GM12864 (cell line): ENCODE measurements around the gene IL3RA.
"Not testable (repeated sequence)": the region's sequence is repeated elsewhere in the genome, so short reads cannot be mapped to it uniquely, and the experiment has no call there.

ENCODE experiments used
- DNase-seq: peaks from one replicate; pipeline ENCODE4 v3.0.0-alpha.2; 2011; ENCODE audit warnings: low read depth
- H3K4me3 ChIP-seq: 2 replicates; pipeline ENCODE4 v1.5.1; 2011; ENCODE audit warnings: mild to moderate bottlenecking, low read depth, low read length, control low read depth
- TF ChIP-seq, protein P1 (sequence below): IDR thresholded peaks from 2 replicates; pipeline ENCODE4 v1.5.1; 2011; ENCODE audit warnings: low read depth, mild to moderate bottlenecking, moderate library complexity, low read length, control low read depth, inconsistent platforms; ENCODE audit errors: missing control alignments

IL3RA gene

DNA sequence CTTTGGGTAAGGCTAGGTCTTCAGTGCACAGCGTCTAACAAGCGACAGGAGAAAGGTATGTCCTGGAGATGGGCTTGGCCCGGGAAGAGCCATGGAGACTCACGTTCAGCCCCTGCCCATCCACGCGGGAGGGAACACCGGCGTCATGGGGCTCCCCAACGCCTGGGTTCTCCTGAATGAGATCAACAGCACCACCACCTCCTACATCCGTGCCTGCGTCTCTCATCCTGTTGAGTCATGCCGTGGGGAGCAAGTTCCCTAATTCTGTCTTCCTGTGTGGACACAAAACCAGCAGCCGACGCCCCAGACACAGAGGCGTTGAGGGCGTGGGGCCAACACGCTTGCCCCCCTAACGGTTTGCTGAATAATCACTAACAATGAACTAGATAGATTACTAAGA is 20.1 kb upstream of the IL3RA start:
- H3K4me3 ChIP-seq: no peak overlapping the region
- no peak for DNase-seq
- TF ChIP-seq, protein P1, sequence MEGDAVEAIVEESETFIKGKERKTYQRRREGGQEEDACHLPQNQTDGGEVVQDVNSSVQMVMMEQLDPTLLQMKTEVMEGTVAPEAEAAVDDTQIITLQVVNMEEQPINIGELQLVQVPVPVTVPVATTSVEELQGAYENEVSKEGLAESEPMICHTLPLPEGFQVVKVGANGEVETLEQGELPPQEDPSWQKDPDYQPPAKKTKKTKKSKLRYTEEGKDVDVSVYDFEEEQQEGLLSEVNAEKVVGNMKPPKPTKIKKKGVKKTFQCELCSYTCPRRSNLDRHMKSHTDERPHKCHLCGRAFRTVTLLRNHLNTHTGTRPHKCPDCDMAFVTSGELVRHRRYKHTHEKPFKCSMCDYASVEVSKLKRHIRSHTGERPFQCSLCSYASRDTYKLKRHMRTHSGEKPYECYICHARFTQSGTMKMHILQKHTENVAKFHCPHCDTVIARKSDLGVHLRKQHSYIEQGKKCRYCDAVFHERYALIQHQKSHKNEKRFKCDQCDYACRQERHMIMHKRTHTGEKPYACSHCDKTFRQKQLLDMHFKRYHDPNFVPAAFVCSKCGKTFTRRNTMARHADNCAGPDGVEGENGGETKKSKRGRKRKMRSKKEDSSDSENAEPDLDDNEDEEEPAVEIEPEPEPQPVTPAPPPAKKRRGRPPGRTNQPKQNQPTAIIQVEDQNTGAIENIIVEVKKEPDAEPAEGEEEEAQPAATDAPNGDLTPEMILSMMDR: no peak

DNA sequence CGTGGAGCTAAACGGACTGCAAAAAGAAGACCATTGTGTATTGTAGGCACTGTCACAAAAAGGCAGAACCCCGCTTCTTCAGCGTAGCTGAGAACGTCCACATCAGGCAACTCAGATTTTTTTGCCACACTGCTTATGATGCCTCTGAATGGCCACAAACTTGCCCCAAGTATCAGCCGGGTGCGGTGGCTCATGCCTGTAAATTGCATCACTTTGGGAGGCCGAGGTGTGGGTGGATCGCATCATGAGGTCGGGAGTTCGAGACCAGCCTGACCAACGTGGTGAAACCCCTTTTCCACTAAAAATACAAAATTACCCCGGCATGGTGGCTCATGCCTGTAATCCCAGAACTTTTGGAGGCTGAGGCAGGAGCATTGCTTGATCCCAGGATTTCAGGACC is 14.9 kb upstream of the IL3RA start:
- TF ChIP-seq, protein P1: no peak
- no peak for DNase-seq

DNA sequence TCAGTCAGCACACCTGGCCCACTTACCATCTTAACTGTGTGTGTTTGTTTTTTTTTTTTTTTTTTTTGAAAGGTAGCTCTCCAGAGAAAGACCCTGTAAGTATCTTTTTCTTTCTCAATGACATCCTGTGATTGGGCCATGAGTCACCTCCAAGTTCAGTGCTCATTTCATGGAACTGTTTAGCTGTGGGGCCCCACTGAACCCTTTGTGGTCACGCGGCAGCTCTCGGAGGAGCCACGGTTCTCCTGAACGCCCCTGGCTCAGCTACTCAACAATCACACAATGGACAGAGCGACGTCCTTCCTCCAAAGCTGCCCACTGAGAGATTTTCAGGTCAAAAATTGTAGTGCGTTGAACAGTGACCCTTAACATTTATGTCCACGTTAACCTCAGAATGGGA is 14.2 kb upstream of the IL3RA start:
- DNase-seq: no peak
- H3K4me3 ChIP-seq: no peak overlapping the region
- TF ChIP-seq, protein P1: no peak

More for the DNA sequence above, 14.9 kb upstream of the IL3RA start:
- no peak overlapping the region for H3K4me3 ChIP-seq

DNA sequence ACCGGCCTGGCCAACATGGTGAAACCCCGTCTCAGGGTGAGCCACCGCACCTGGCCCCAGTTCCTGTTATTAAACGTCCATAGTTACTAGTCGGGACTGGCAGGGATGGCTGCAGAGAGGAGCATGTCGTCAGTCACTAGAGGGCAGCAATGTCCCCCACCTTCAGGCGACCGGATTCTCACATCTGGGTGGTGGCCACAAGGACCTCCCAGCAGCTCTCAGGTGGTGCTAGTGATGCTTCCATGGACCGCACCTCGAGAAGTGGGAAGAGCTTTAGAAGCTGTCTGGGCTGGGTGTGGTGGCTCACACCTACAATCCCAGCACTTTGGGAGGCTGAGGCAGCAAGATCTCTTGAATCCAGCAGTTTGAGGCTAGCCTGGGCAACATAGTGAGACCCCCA is 13.3 kb upstream of the IL3RA start:
- no peak overlapping the region for H3K4me3 ChIP-seq
- peak; percentile 65 for DNase-seq
- TF ChIP-seq, protein P1: peak; percentile 74

DNA sequence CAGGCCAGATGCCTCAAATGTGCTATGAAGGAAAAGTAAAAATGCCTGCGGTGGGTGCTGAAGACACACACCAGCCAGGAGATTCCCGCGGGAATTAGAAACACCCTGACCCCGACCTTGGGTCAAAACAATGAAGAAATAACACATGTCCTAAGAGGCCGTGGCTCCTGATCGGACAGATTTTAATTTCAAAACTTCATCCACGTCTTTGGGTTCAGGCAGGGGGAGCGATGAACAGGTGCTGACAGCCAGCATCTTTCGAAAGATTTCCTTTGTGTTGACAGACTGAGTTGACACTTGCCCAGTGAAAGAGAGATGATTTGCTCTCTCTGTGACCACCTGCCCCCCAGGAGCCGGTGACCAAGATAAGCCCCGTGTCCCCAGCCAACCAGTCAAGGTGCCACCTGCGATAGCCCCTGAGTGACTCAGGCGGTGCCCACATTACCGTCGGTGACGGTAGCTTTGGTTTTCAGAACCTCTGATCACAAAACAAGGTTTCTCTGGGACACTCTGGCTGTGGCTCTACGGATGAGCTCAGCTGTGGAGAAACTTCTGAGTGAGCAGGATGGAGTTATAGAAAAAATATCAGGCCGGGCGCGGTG is 11.0 kb upstream of the IL3RA start:
- no peak overlapping the region for H3K4me3 ChIP-seq
- DNase-seq: no peak
- TF ChIP-seq, protein P1: no peak

DNA sequence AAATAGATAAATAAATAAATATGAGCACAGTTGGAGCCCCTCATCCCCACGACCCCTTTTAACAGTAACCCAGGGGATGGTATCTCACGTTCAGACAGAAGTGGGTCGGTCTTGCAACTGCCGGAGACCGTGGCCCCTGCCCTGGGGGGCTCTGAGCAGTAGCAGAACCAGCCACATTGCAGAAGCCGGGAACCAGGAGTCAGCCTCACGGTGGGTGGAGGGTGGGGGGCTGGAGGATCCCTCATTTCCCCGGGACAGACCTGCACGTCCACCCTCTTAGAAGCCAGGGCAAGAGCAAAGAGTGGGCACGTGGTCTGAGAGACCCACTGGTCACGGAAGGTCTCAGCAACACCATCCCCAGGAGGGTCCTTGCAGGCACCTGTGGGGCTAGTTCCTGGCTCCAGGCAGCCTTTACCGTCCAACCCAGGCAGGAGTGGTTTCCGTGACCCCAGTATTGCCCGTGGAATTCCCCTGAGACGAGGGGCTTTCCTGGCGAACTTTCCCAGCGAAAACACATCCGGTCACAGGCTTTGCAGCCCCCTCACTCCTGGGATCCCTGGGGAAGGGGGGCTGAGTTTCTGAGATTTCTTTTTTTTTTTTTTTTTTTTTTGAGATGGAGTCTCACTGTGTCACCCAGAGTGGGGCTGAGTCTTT is 8.8 kb upstream of the IL3RA start:
- DNase-seq: no peak
- peak overlapping the region; percentile 25 for H3K4me3 ChIP-seq
- TF ChIP-seq, protein P1: no peak

DNA sequence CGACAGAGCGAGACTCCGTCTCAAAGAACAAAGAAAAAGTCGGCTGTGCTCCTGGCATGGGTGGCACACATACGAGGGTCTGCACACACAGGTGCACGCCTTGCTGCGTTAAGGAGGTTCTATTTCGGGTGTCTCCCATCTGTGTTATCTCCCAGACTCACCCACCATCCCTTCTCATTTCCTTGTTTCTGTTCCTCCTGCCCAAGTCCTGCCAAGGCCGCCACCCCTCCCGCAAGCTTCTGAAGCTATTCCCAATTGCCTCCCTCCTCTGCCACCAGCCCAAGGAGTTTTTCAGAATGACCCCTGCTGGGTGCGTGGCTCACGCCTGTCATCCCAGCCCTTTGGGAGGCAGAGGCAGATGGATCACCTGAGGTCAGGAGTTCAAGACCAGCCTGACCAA is 6.0 kb upstream of the IL3RA start:
- no peak for DNase-seq
- TF ChIP-seq, protein P1: no peak
- H3K4me3 ChIP-seq: no peak overlapping the region

DNA sequence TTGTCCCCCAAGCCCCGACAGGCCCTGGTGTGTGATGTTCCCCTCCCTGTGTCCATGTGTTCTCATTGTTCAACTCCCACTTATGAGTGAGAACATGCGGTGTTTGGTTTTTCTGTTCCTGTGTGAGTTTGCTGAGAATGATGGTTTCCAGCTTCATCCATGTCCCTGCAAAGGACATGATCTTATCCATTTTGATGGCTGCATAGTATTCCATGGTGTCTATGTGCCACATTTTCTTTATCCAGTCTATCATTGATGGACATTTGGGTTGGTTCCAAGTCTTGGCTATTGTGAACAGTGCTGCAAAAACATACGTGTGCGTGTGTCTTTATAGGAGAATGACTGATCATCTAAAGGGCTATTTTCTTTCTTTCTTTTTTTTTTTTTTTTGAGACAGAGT is 4.2 kb upstream of the IL3RA start:
- DNase-seq, H3K4me3 ChIP-seq: not testable (repeated sequence)
